IPS-20b (cell line): Measurements from ENCODE around the gene INHBE.
"Not testable (repeated sequence)": the region's sequence is repeated elsewhere in the genome, so short reads cannot be mapped to it uniquely, and the experiment has no call there.

Source experiments
- H3K27ac ChIP-seq: one replicate; pipeline ENCODE4 v1.5.1; 2013; ENCODE audit warnings: low read length
- H3K27me3 ChIP-seq: 2 replicates; pipeline ENCODE4 v1.6.1; 2013; ENCODE audit warnings: mild to moderate bottlenecking, low read length, inconsistent platforms; ENCODE audit not compliant: insufficient read depth
- H3K36me3 ChIP-seq: 2 replicates; pipeline ENCODE4 v1.6.1; 2013; ENCODE audit warnings: low read depth, mild to moderate bottlenecking, inconsistent platforms, low read length, moderate library complexity; ENCODE audit not compliant: insufficient read depth
- H3K4me1 ChIP-seq: 2 replicates; pipeline ENCODE4 v1.6.1; 2013; ENCODE audit warnings: mild to moderate bottlenecking, control low read depth, inconsistent platforms, low read length, moderate library complexity; ENCODE audit not compliant: insufficient read depth
- H3K4me3 ChIP-seq: 2 replicates; pipeline ENCODE4 v1.5.1; 2013; ENCODE audit warnings: mild to moderate bottlenecking, low read length, inconsistent platforms
- H3K9ac ChIP-seq: 2 replicates; pipeline ENCODE4 v1.6.1; 2013; ENCODE audit warnings: low read depth, mild to moderate bottlenecking, inconsistent platforms, low read length, moderate library complexity
- H3K9me3 ChIP-seq: 2 replicates; pipeline ENCODE4 v1.6.1; 2013; ENCODE audit warnings: mild to moderate bottlenecking, low read depth, low read length, inconsistent platforms; ENCODE audit not compliant: insufficient read depth

INHBE gene

GRCh38 chr12:57430112-57430930, 24.8 kb upstream of the INHBE start:
- Histone ChIP-seq H3K9ac (peak overlapping the region; percentile 77), H3K27me3 (no peaks in the 10 kb centered on the region), H3K36me3 (no peaks in the 10 kb centered on the region), H3K4me1 (peaks cover 4% of the 10 kb centered on the region), H3K9me3 (no peaks in the 10 kb centered on the region), H3K4me3 (peak overlapping the region; percentile 81), H3K27ac (no peak overlapping the region)

- Histone ChIP-seq H3K27ac (no peak within 1 kb of the TSS), H3K9me3 (no peaks in the 10 kb centered on the region), H3K4me3 (peak within 1 kb of the TSS; percentile 81), H3K4me1 (peaks cover 4% of the 10 kb centered on the region), H3K36me3 (no peaks in the 10 kb centered on the region), H3K9ac (peak within 1 kb of the TSS; percentile 77), H3K27me3 (no peaks in the 10 kb centered on the region)
These were observed 24.1 kb upstream of the INHBE start, which contains the start of gene R3HDM2 for GRCh38 chr12:57430931-57431566. TSS of gene R3HDM2 (minus strand) at chr12:57431043. CDS start at chr12:57310428, 120,615 bp downstream.

DNA sequence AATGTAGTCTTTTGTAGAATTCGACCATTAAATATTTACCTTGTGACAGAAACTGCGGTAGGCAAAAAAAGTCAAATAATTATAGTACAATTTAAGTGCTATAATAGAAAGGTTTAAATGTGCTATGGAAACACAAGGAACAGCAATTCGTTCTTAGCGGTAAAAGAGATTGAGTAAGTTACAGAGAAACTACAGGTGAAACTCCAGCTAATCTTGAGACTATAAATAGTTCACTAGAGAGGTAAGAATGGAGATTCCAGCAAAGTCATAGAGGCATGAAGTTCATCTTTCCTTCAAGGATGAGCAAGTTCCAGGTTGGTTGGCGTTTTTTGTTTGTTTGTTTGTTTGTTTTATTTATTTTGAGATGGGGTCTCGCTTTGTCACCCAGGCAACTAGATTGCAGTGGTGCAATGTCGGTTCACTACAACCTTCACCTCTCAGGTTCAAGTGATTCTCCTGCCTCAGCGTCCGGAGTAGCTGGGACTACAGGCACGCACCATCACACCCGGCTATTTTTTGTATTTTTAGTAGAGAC, 23.4 kb upstream of the INHBE start:
- Histone ChIP-seq H3K9ac (peak overlapping the region; percentile 67; the same call in 1 of the 2 replicates), H3K27me3 (no peaks in the 10 kb centered on the region), H3K27ac (no peak overlapping the region), H3K4me1 (peaks cover 4% of the 10 kb centered on the region), H3K36me3 (no peaks in the 10 kb centered on the region), H3K4me3 (peak overlapping the region; percentile 81), H3K9me3 (no peaks in the 10 kb centered on the region)

DNA sequence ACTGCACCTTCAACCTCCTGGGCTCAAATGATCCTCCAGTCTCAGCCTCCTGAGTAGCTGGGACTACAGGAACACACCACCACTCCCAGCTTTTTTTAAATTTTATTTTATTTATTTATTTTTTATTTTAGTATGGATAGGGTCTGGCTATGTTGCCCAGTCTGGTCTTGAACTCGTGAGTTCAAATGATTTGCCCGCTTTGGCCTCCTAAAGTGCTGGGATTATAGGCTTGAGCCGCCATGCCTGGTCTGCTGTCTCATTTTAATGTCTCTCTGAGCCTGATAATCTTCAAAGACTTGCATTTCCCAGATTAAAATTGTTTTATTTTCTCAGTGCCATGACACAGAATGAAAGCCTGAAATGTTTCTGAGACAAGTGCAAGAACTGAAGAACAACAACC, 21.7 kb upstream of the INHBE start:
- Histone ChIP-seq H3K4me3 (no peak overlapping the region), H3K4me1 (peaks cover 4% of the 10 kb centered on the region; the same call in 1 of the 2 replicates), H3K9me3 (no peaks in the 10 kb centered on the region)

DNA sequence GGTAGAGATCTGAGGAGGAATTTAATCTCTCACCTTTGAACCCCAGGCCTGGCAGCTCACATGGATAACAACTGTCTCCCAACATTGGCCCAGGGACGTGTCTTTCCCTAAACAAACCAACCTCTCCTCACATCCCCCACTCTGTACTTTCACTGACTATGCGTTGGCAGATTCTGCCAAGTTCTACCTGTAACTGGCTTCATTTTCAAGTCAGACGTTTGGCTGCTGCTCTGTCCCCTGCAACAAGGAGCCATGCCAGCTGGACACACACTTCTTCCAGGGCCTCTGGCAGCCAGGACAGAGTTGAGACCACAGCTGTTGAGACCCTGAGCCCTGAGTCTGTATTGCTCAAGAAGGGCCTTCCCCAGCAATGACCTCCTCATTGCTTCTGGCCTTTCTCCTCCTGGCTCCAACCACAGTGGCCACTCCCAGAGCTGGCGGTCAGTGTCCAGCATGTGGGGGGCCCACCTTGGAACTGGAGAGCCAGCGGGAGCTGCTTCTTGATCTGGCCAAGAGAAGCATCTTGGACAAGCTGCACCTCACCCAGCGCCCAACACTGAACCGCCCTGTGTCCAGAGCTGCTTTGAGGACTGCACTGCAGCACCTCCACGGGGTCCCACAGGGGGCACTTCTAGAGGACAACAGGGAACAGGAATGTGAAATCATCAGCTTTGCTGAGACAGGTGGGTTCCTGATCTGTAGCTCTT, 20.4 kb upstream of the INHBE start, which contains the start of gene INHBC:
Gene INHBC (plus strand): TSS at position 268 of the 707 bp plus-strand sequence. CDS start 103 bp downstream, at position 371.
- Histone ChIP-seq H3K4me3 (no peak within 1 kb of the TSS), H3K4me1 (peaks cover 3% of the 10 kb centered on the region; the same call in 1 of the 2 replicates), H3K27me3 (no peaks in the 10 kb centered on the region), H3K36me3 (no peaks in the 10 kb centered on the region), H3K27ac (no peak within 1 kb of the TSS), H3K9me3 (no peaks in the 10 kb centered on the region), H3K9ac (no peak within 1 kb of the TSS)

More for the DNA sequence above, 21.7 kb upstream of the INHBE start:
- H3K36me3 ChIP-seq, result no peaks in the 10 kb centered on the region
- H3K27ac ChIP-seq, result no peak overlapping the region
- no peak overlapping the region for H3K9ac ChIP-seq
- H3K27me3 ChIP-seq, result no peaks in the 10 kb centered on the region

GRCh38 chr12:57435293-57435692, 19.8 kb upstream of the INHBE start:
- H3K27me3 ChIP-seq, result no peaks in the 10 kb centered on the region
- no peak overlapping the region for H3K27ac ChIP-seq
- H3K36me3 ChIP-seq, result no peaks in the 10 kb centered on the region
- H3K9ac ChIP-seq, result no peak overlapping the region
- no peaks in the 10 kb centered on the region for H3K9me3 ChIP-seq
- no peaks in the 10 kb centered on the region; the same call in 1 of the 2 replicates for H3K4me1 ChIP-seq
- H3K4me3 ChIP-seq, result no peak overlapping the region

- Histone ChIP-seq H3K9ac (no peak overlapping the region), H3K36me3 (no peaks in the 10 kb centered on the region), H3K27me3 (no peaks in the 10 kb centered on the region), H3K27ac (no peak overlapping the region), H3K4me3 (no peak overlapping the region), H3K9me3 (peaks cover 4% of the 10 kb centered on the region), H3K4me1 (no peaks in the 10 kb centered on the region)
These were observed 16.7 kb upstream of the INHBE start for GRCh38 chr12:57438400-57438799.

DNA sequence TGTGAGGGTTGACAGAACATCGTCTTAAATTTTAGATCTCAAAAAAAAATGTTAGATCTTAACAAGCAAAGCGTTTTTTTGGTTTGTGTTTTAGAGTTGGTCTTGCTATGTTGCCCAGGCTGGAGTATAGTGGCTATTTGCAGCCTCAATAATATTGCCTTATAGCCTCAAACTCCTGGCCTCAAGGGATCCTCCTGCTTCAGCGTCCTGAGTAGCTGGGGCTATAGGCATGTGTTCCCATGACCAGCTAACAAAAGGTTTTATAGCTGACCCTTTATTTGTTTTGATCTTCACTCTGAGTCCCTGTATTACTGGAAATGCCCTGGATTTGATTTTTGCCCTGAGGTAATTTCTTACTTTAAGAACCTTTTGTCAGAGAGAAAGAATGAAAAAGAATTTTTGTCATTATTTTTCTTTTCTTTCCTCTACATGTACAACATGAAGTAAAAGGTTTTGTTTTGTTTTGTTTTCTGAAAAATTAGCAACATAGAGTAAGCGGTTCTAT, 15.3 kb upstream of the INHBE start:
- Histone ChIP-seq H3K9ac (no peak overlapping the region), H3K4me1 (no peaks in the 10 kb centered on the region), H3K27me3 (no peaks in the 10 kb centered on the region), H3K27ac (no peak overlapping the region), H3K36me3 (no peaks in the 10 kb centered on the region), H3K9me3 (peaks cover 4% of the 10 kb centered on the region), H3K4me3 (no peak overlapping the region)

- H3K27ac ChIP-seq, H3K36me3 ChIP-seq, H3K9ac ChIP-seq, H3K27me3 ChIP-seq, H3K4me1 ChIP-seq, H3K9me3 ChIP-seq, H3K4me3 ChIP-seq: not testable (repeated sequence)
These were observed 13.7 kb upstream of the INHBE start for GRCh38 chr12:57441393-57441792.

GRCh38 chr12:57441846-57442427, 13.2 kb upstream of the INHBE start:
- Histone ChIP-seq H3K27me3 (no peaks in the 10 kb centered on the region), H3K9ac (no peak overlapping the region), H3K9me3 (peaks cover 4% of the 10 kb centered on the region), H3K4me1 (no peaks in the 10 kb centered on the region), H3K4me3 (no peak overlapping the region), H3K36me3 (no peaks in the 10 kb centered on the region), H3K27ac (no peak overlapping the region)

DNA sequence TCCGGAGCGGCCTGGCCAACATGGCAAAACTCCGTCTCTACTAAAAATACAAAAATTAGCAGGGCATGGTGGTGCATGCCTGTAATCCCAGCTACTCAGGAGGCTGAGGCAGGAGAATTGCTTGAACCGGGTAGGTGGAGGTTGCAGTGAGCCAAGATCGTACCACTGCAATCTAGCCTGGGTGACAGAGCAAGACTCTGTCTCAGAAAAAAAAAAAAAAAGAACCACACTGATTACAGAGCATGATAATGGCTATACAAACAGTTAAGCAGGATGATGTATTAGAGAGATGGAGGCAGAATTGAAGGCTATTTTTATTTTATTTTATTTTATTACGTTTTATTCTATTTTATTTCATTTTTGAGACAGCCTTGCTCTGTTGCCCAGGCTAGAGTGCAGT, 10.8 kb upstream of the INHBE start:
- H3K9ac ChIP-seq, H3K9me3 ChIP-seq, H3K27ac ChIP-seq, H3K4me1 ChIP-seq, H3K27me3 ChIP-seq, H3K4me3 ChIP-seq, H3K36me3 ChIP-seq: not testable (repeated sequence)
